GM12878 (cell line): Measurements from ENCODE around the gene CDC45. TPM values are rescaled to one million over a fixed set of nuclear protein-coding genes. Genes with fewer than 3 reads are reported as not detected.

Source experiments
- ATAC-seq: fragments of 200-7000 bp; cut with Tn5 transposase; 3 replicates; pipeline ENCODE4 v1.9.1; 2020; ENCODE audit warnings: mild to moderate bottlenecking, moderate library complexity
- BruUV-seq: library from RNA; stranded (reverse); fragments of 400-500 nt; replicated peaks from 2 replicates; lab custom pipeline; 2021; lab: Mats Ljungman, UMichigan
- CTCF ChIA-PET: fragments of 300-600 bp; sonication (Branson Sonifier 250); formaldehyde crosslinking; extraction: SDS; loops from one replicate; lab custom pipeline; 2021; ENCODE audit warnings: inconsistent platforms; lab: Yijun Ruan, JAX
- POLR2A ChIA-PET: fragments of 350-600 bp; formaldehyde crosslinking; extraction: SDS; loops from one replicate; lab custom pipeline; 2021; ENCODE audit warnings: inconsistent platforms; lab: Charles Lee
- RAD21 ChIA-PET: fragments of 300-600 bp; sonication (Branson Sonifier 250); formaldehyde crosslinking; loops from one replicate; lab custom pipeline; 2023; ENCODE audit warnings: antibody characterized with exemption; ENCODE audit not compliant: unreplicated experiment; lab: Charles Lee
- SMC1A ChIA-PET: fragments of 300-600 bp; sonication (Branson Sonifier 250); formaldehyde crosslinking; loops from one replicate; lab custom pipeline; 2023; ENCODE audit not compliant: unreplicated experiment, uncharacterized antibody; lab: Charles Lee
- DNase-seq: peaks from one replicate; pipeline ENCODE4 v3.0.0-alpha.2; 2011; ENCODE audit warnings: low read depth, low spot score
- FAIRE-seq: peaks from 3 replicates; lab custom pipeline; 2011; peaks lifted over from hg19 to GRCh38; lab: Jason Lieb, UNC
- H2AFZ ChIP-seq: 2 replicates; pipeline ENCODE4 v1.6.0; 2011; ENCODE audit warnings: low read depth, low read length, control low read depth; ENCODE audit not compliant: control insufficient read depth
- H3K27ac ChIP-seq: 2 replicates; pipeline ENCODE4 v1.5.1; 2011; ENCODE audit warnings: control low read depth; ENCODE audit not compliant: control insufficient read depth, insufficient read depth
- H3K27me3 ChIP-seq, 2 experiments: replicated peaks in 1 of 2; 2 replicates each; pipeline versions ENCODE4 v1.6.0 to v1.6.1; 2011; ENCODE audit warnings: low read length in 1 of 2; ENCODE audit not compliant: control insufficient read depth in 2 of 2, insufficient read depth in 2 of 2
- H3K36me3 ChIP-seq, 2 experiments: 2 replicates each; pipeline ENCODE4 v1.5.1; 2011; ENCODE audit warnings: low read length in 1 of 2; ENCODE audit not compliant: control insufficient read depth in 2 of 2, insufficient read depth in 2 of 2
- H3K4me1 ChIP-seq: 2 replicates; pipeline ENCODE4 v1.6.1; 2011; ENCODE audit warnings: mild to moderate bottlenecking, low read length, moderate library complexity, mixed read lengths; ENCODE audit not compliant: control insufficient read depth, insufficient read depth
- H3K4me2 ChIP-seq: 2 replicates; pipeline ENCODE4 v1.6.0; 2011; ENCODE audit warnings: control low read depth; ENCODE audit not compliant: control insufficient read depth, insufficient read depth
- H3K4me3 ChIP-seq: fragments of 200-600 bp; sonication (generic); 2 replicates; pipeline ENCODE4 v1.5.1; 2016
- H3K79me2 ChIP-seq: 2 replicates; pipeline ENCODE4 v1.6.0; 2011; ENCODE audit warnings: low read length; ENCODE audit not compliant: control insufficient read depth, insufficient read depth
- H3K9ac ChIP-seq: 2 replicates; pipeline ENCODE4 v1.8.0; 2011; ENCODE audit warnings: low read length, control low read depth, mixed read lengths; ENCODE audit not compliant: control insufficient read depth, insufficient read depth
- H3K9me3 ChIP-seq: replicated peaks from 3 replicates; pipeline ENCODE4 v1.5.1; 2011; ENCODE audit warnings: mild to moderate bottlenecking, low read length; ENCODE audit not compliant: control insufficient read depth, insufficient read depth
- H4K20me1 ChIP-seq: 2 replicates; pipeline ENCODE4 v1.6.0; 2011; ENCODE audit not compliant: control insufficient read depth, insufficient read depth
- CHD4 ChIP-seq: fragments of 200-600 bp; sonication (generic); IDR thresholded peaks from 2 replicates; pipeline ENCODE4 v1.6.1; 2016; ENCODE audit warnings: mild to moderate bottlenecking
- CUX1 ChIP-seq: IDR thresholded peaks from 2 replicates; pipeline ENCODE4 v1.6.1; 2012; ENCODE audit warnings: improper control_type of control experiment, low read depth, low read length; ENCODE audit not compliant: insufficient replicate concordance
- E2F4 ChIP-seq: IDR thresholded peaks from 2 replicates; pipeline ENCODE4 v1.6.1; 2012; ENCODE audit warnings: low read depth, low read length, improper control_type of control experiment
- FOS ChIP-seq: IDR thresholded peaks from 3 replicates; pipeline ENCODE4 v1.6.1; 2011; ENCODE audit warnings: borderline replicate concordance; ENCODE audit not compliant: insufficient read length; ENCODE audit errors: extremely low read depth
- HSF1 ChIP-seq: fragments of 150-350 bp; IDR thresholded peaks from 2 replicates; pipeline ENCODE4 v1.6.1; 2014; ENCODE audit warnings: mild to moderate bottlenecking, low read depth, low read length
- JUNB ChIP-seq: IDR thresholded peaks from 2 replicates; pipeline ENCODE4 v1.6.1; 2016; ENCODE audit warnings: antibody characterized with exemption, mild to moderate bottlenecking
- MYB ChIP-seq: fragments of 150-350 bp; IDR thresholded peaks from 2 replicates; pipeline ENCODE4 v1.6.1; 2014; ENCODE audit warnings: mild to moderate bottlenecking, low read depth, low read length, borderline replicate concordance
- NFIC ChIP-seq: IDR thresholded peaks from 2 replicates; pipeline ENCODE4 v1.6.1; 2012; ENCODE audit warnings: low read depth, mild to moderate bottlenecking, inconsistent platforms, low read length, moderate library complexity
- SREBF2 ChIP-seq: IDR thresholded peaks from 2 replicates; pipeline ENCODE4 v1.6.1; 2012; ENCODE audit warnings: mild to moderate bottlenecking, low read length
- WGBS: methylation state at CpG from one replicate; pipeline ENCODE4 v1.1.6; 2016; ENCODE audit warnings: low lambda C conversion rate; ENCODE audit not compliant: insufficient replicate concordance, insufficient coverage; ENCODE audit errors: missing lambda C conversion rate; 5-methylcytosine and 5-hydroxymethylcytosine counted together
- in situ Hi-C: fragments of 300-500 bp; cut with MboI; formaldehyde crosslinking; loops from 9 replicates; pipeline ENCODE4 v1.14.3; 2018; ENCODE audit warnings: mixed read lengths
- intact Hi-C: fragments of 100-400 bp; cut with micrococcal nuclease; formaldehyde crosslinking; loops from one replicate; pipeline ENCODE4 v1.14.2; 2022; ENCODE audit not compliant: unreplicated experiment
- polyA plus RNA-seq, 11 experiments: library from polyadenylated mRNA; depleted of rRNA in 4 of 11; unstranded in 6 of 11; stranded (reverse) in 5 of 11; fragments of >200 nt; fragmentation: Nextera tagmentation in 4 of 11; fragmentation: Illumina TruSeq in 1 of 11; extraction: Ambion mirVana in 4 of 11; extraction: Trizol in 1 of 11; gene quantifications; 1 replicate in 1 of 11; 2 replicates in 10 of 11; pipeline versions ENCODE4 v1.2.1 to v1.2.3, GENCODE V29; 2011 to 2016; ENCODE audit warnings: inconsistent platforms in 2 of 11, missing spikeins in 2 of 11, low read depth in 1 of 11
- total RNA-seq, 4 experiments: library from RNA; depleted of rRNA in 3 of 4; stranded (reverse); fragments of >200 nt in 3 of 4; fragmentation: Illumina TruSeq in 1 of 4; extraction: Trizol in 1 of 4; gene quantifications; 2 replicates each; pipeline versions ENCODE4 v1.2.1 to v1.2.3, GENCODE V29; 2013 to 2021

The CDC45 gene
- total and polyA plus RNA-seq, 10 of the 15 experiments (the other 5 are each of a cell fraction or from before 2014, with no cell fraction given) = 40.8 to 88.5 (median 54.2) TPM

GRCh38 chr22:19556963-19557545 is 77.3 kb downstream of the CDC45 start:
- CTCF ChIA-PET = no interaction called here
- RAD21 ChIA-PET = no interaction called here

More at GRCh38 chr22:19556963-19557545, 77.3 kb downstream of the CDC45 start:
- Histone ChIP-seq H3K9me3 (no peaks in the 10 kb centered on the region; the same call in 2 of the 3 replicates), H3K79me2 (no peaks in the 10 kb centered on the region), H3K4me3 (no peak overlapping the region), H3K27me3 (no peaks in the 10 kb centered on the region; a peak in 1 of 4 replicates), H3K36me3 (no peaks in the 10 kb centered on the region), H2AFZ (no peak overlapping the region), H3K4me2 (no peak overlapping the region), H4K20me1 (no peaks in the 10 kb centered on the region), H3K27ac (no peak overlapping the region), H3K4me1 (no peaks in the 10 kb centered on the region), H3K9ac (no peak overlapping the region)
- FAIRE-seq = no peak
- intact Hi-C loops = no loop called here
- POLR2A ChIA-PET = interaction anchor here (0.5 kb wide), 1 partner anchor 44 kb away, joined by 3 read pairs; no protein-coding TSS in a partner anchor
- in situ Hi-C loops = no loop called here
- SMC1A ChIA-PET = no interaction called here
- ATAC-seq = no peak
- TF ChIP-seq CHD4 (no peak), SREBF2 (no peak), CUX1 (no peak), JUNB (no peak), FOS (no peak), NFIC (no peak), HSF1 (no peak), MYB (no peak), E2F4 (no peak)
- WGBS = 61% methylated on average over 10 of the region's 10 CpGs
- DNase-seq = no peak
- no TSS peak for BruUV-seq
